SU-DHL-6 (cell line): Measurements from ENCODE around the gene MGMT.

Experiments used
- H2AFZ ChIP-seq: fragments of 200-600 bp; sonication (generic); 2 replicates; pipeline ENCODE4 v1.6.1; 2014; ENCODE audit warnings: low read depth, mild to moderate bottlenecking, moderate library complexity, mixed read lengths, antibody characterized with exemption, low read length; ENCODE audit not compliant: severe bottlenecking
- H3F3A ChIP-seq: fragments of 200-600 bp; shearing (Covaris generic); 2 replicates; pipeline ENCODE4 v1.6.0; 2016; ENCODE audit warnings: antibody characterized with exemption, mild to moderate bottlenecking; ENCODE audit not compliant: insufficient read depth
- H3K27ac ChIP-seq: fragments of 200-600 bp; sonication (generic); 2 replicates; pipeline ENCODE4 v1.5.1; 2016; ENCODE audit warnings: low read depth, mild to moderate bottlenecking, low read length, moderate library complexity, mixed read lengths
- H3K27me3 ChIP-seq: fragments of 200-600 bp; sonication (generic), shearing (Covaris generic); 2 replicates; pipeline ENCODE4 v1.6.0; 2014; ENCODE audit warnings: mild to moderate bottlenecking, low read length
- H3K36me3 ChIP-seq: fragments of 200-600 bp; sonication (generic); 2 replicates; pipeline ENCODE4 v1.6.1; 2014; ENCODE audit warnings: mild to moderate bottlenecking, low read length, mixed read lengths
- H3K4me2 ChIP-seq: fragments of 300-600, 200-600 bp; shearing (Covaris generic), sonication (generic); 2 replicates; pipeline ENCODE4 v1.6.0; 2014; ENCODE audit warnings: low read length, low read depth, mild to moderate bottlenecking; ENCODE audit not compliant: poor library complexity, severe bottlenecking
- H3K4me3 ChIP-seq: fragments of 200-600 bp; sonication (generic); 2 replicates; pipeline ENCODE4 v1.5.1; 2014; ENCODE audit warnings: antibody characterized with exemption, low read length, mild to moderate bottlenecking, mixed read lengths; ENCODE audit not compliant: insufficient read depth, poor library complexity, severe bottlenecking
- H3K79me2 ChIP-seq: fragments of 200-600 bp; sonication (generic); 2 replicates; pipeline ENCODE4 v1.6.1; 2014; ENCODE audit warnings: mild to moderate bottlenecking, low read length, moderate library complexity; ENCODE audit not compliant: insufficient read depth
- H3K9ac ChIP-seq: fragments of 200-600 bp; sonication (generic); 2 replicates; pipeline ENCODE4 v1.7.0; 2014; ENCODE audit warnings: mild to moderate bottlenecking, low read length
- H3K9me2 ChIP-seq: fragments of 200-600 bp; sonication (generic); replicated peaks from 2 replicates; pipeline ENCODE4 v1.6.1; 2014; ENCODE audit warnings: low read length; ENCODE audit not compliant: insufficient read depth
- H3K9me3 ChIP-seq: fragments of 200-600 bp; sonication (generic); 2 replicates; pipeline ENCODE4 v1.6.1; 2014; ENCODE audit warnings: low read length, mixed read lengths; ENCODE audit not compliant: insufficient read depth
- H4K20me1 ChIP-seq: fragments of 200-600 bp; sonication (generic); 2 replicates; pipeline ENCODE4 v1.6.1; 2014; ENCODE audit warnings: low read depth, mild to moderate bottlenecking, antibody characterized with exemption, low read length, moderate library complexity, mixed read lengths
- EZH2phosphoT487 ChIP-seq: fragments of 200-600 bp; sonication (generic), shearing (Covaris generic); conservative IDR thresholded peaks from 2 replicates; pipeline ENCODE4 v1.6.1; 2018; ENCODE audit warnings: mild to moderate bottlenecking, antibody characterized with exemption, low read length, moderate library complexity, mixed read lengths
- TF ChIP-seq, protein P1 (sequence below): fragments of 200-600 bp; sonication (generic); IDR thresholded peaks from one replicate; pipeline ENCODE4 v1.5.1; 2017; ENCODE audit warnings: antibody characterized with exemption, mild to moderate bottlenecking, low read length, moderate library complexity; ENCODE audit not compliant: insufficient read depth, poor library complexity, severe bottlenecking

Gene MGMT

DNA sequence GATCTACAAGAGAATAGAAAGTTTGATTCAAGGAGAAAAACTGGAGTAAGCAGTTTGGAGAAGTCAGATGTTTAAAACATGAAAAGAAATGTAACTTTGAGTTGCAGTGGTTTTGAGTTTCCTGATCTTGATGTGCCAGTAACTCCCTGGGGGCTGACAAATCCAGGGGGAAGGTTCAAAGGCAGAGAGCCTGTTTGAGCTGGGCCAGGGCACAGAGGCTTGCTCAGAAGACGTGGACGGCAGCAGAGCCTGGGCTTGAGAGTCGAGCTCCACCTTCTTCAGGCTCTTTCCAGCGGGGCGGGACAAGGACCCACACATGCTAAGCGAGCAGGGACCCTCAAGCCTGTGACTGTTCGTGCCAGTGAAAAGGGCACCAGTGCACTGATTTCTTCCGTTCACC lies 176.2 kb downstream of the MGMT start:
- TF ChIP-seq, protein P1, sequence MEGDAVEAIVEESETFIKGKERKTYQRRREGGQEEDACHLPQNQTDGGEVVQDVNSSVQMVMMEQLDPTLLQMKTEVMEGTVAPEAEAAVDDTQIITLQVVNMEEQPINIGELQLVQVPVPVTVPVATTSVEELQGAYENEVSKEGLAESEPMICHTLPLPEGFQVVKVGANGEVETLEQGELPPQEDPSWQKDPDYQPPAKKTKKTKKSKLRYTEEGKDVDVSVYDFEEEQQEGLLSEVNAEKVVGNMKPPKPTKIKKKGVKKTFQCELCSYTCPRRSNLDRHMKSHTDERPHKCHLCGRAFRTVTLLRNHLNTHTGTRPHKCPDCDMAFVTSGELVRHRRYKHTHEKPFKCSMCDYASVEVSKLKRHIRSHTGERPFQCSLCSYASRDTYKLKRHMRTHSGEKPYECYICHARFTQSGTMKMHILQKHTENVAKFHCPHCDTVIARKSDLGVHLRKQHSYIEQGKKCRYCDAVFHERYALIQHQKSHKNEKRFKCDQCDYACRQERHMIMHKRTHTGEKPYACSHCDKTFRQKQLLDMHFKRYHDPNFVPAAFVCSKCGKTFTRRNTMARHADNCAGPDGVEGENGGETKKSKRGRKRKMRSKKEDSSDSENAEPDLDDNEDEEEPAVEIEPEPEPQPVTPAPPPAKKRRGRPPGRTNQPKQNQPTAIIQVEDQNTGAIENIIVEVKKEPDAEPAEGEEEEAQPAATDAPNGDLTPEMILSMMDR = no peak
- no peak for TF ChIP-seq EZH2phosphoT487
- Histone ChIP-seq H4K20me1 (no peaks in the 10 kb centered on the region), H3K27me3 (no peaks in the 10 kb centered on the region), H3K9me2 (no peaks in the 10 kb centered on the region), H2AFZ (no peak overlapping the region), H3F3A (no peaks in the 10 kb centered on the region), H3K36me3 (no peaks in the 10 kb centered on the region), H3K79me2 (no peaks in the 10 kb centered on the region), H3K4me2 (no peak overlapping the region), H3K27ac (no peak overlapping the region), H3K9me3 (no peaks in the 10 kb centered on the region), H3K9ac (no peak overlapping the region), H3K4me3 (no peak overlapping the region)

DNA sequence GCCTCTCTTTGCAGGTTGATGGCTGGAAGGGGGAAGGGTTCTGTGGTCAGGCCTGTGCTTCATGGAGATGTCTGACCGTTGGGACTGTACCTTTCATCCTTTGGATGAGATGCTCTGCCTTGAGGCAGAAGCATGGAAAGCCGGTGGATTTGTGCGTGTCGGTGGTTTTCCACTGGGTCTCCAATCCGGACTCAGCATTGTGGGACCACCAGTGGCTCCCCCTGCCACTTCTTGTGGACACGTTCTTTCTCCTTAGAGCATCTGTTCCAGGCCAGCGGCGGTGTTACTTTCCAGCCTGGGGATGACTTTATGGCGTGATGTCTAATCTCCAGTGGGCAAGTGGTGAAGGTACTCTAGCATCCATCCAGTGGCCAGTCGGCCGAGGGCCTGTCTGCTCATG lies 178.4 kb downstream of the MGMT start:
- H3K9ac ChIP-seq = no peak overlapping the region
- no peak overlapping the region for H3K27ac ChIP-seq
- H3K79me2 ChIP-seq = no peaks in the 10 kb centered on the region
- H3K4me2 ChIP-seq = no peak overlapping the region
- H3K36me3 ChIP-seq = no peaks in the 10 kb centered on the region
- TF ChIP-seq, protein P1 = no peak
- no peaks in the 10 kb centered on the region for H3K27me3 ChIP-seq
- no peak overlapping the region for H3K4me3 ChIP-seq
- H3K9me2 ChIP-seq = no peaks in the 10 kb centered on the region
- H4K20me1 ChIP-seq = no peaks in the 10 kb centered on the region
- H3F3A ChIP-seq = no peaks in the 10 kb centered on the region
- H3K9me3 ChIP-seq = no peaks in the 10 kb centered on the region
- H2AFZ ChIP-seq = no peak overlapping the region

DNA sequence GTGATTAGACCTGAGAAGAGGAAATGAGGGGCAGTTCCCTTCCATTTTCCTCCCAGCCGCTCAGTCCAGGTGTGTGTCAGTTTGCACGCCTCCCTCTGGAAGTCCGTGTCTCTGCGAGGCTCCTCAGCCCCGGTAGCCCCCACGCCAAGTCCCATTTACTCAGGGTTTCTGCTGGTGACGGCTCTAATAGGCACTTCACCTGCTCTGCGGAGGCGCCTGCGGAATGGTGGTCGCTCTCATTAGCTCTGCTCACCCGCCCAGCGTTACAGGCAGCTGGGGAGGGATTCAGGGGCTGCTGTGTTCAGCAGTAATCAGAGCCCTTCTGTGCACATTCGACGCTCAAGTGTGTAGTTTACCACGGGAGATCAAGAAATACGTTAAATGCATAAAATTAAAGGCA lies 179.9 kb downstream of the MGMT start:
- Histone ChIP-seq H4K20me1 (no peaks in the 10 kb centered on the region), H3K9ac (no peak overlapping the region), H3K9me3 (no peaks in the 10 kb centered on the region), H3K4me2 (no peak overlapping the region), H3K27me3 (no peaks in the 10 kb centered on the region), H2AFZ (no peak overlapping the region), H3K4me3 (no peak overlapping the region), H3K9me2 (no peaks in the 10 kb centered on the region), H3K27ac (no peak overlapping the region), H3F3A (no peaks in the 10 kb centered on the region), H3K79me2 (no peaks in the 10 kb centered on the region), H3K36me3 (no peaks in the 10 kb centered on the region)
- TF ChIP-seq EZH2phosphoT487 = no peak
- TF ChIP-seq, protein P1 = no peak

DNA sequence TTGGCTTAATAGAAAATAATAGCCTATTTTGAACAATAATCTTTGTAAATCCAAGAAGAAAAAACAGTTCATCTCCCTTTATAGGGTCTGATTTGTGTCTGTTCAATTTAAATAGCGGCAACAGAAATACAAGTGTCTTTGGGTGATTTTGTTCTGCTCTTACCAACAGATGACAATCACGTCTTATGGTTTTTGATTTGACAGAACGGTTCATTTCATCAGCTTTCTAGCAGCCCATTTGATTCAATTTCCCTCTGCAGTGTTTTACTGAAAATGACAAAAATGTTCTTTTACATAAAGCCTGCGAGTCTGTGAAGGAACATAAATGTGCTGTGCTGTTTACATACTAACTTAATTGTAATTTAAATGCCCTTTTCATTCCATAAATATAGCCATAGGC lies 180.5 kb downstream of the MGMT start:
- no peaks in the 10 kb centered on the region for H3K27me3 ChIP-seq
- H3K4me2 ChIP-seq = no peak overlapping the region
- H3K9ac ChIP-seq = no peak overlapping the region
- no peaks in the 10 kb centered on the region for H3K36me3 ChIP-seq
- H2AFZ ChIP-seq = no peak overlapping the region
- TF ChIP-seq EZH2phosphoT487 = no peak
- TF ChIP-seq, protein P1 = no peak
- H3K4me3 ChIP-seq = no peak overlapping the region
- no peak overlapping the region for H3K27ac ChIP-seq
- H3K9me3 ChIP-seq = no peaks in the 10 kb centered on the region
- no peaks in the 10 kb centered on the region for H3F3A ChIP-seq
- no peaks in the 10 kb centered on the region for H4K20me1 ChIP-seq
- no peaks in the 10 kb centered on the region for H3K79me2 ChIP-seq
- no peaks in the 10 kb centered on the region for H3K9me2 ChIP-seq
